Lower lobe of right lung (tissue), 2 donors: ENCODE measurements around the gene KRTAP5-6. TPM values are rescaled to one million over a fixed set of nuclear protein-coding genes. Genes with fewer than 3 reads are reported as not detected.

Experiments
- ATAC-seq, 2 donors: fragments of 200-7000 bp; cut with Tn5 transposase; one replicate each; pipeline ENCODE4 v1.9.1; 2020 to 2022; ENCODE audit warnings: mild to moderate bottlenecking in 2 of 2, moderate library complexity in 2 of 2
- DNase-seq: peaks from one replicate; pipeline ENCODE4 v3.0.0-alpha.2; 2020
- H3K27ac ChIP-seq: fragments of 200-600 bp; one replicate; pipeline ENCODE4 v1.8.0; 2022
- H3K27me3 ChIP-seq: fragments of 200-600 bp; one replicate; pipeline ENCODE4 v1.8.0; 2022; ENCODE audit warnings: low read depth
- H3K36me3 ChIP-seq: fragments of 200-600 bp; one replicate; pipeline ENCODE4 v1.8.0; 2022; ENCODE audit warnings: mild to moderate bottlenecking
- H3K4me1 ChIP-seq: fragments of 200-600 bp; one replicate; pipeline ENCODE4 v1.8.0; 2022
- H3K4me3 ChIP-seq: fragments of 200-600 bp; one replicate; pipeline ENCODE4 v1.8.0; 2022; ENCODE audit warnings: mild to moderate bottlenecking
- H3K9me3 ChIP-seq: fragments of 200-600 bp; one replicate; pipeline ENCODE4 v1.8.0; 2022
- CTCF ChIP-seq: fragments of 200-600 bp; IDR thresholded peaks from one replicate; pipeline ENCODE4 v1.8.0; 2022; ENCODE audit warnings: antibody characterized with exemption, mild to moderate bottlenecking
- intact Hi-C: fragments of 100-400 bp; cut with DNase I; formaldehyde crosslinking; loops from one replicate; pipeline ENCODE4 v1.11.0; 2022
- total RNA-seq: library from RNA; stranded (reverse); fragmentation: NEBNext Ultra II Directional; extraction: Animal tissue kit (Norgen Biotek cat#: 25700); gene quantifications from one replicate; pipeline ENCODE4 v1.2.1, GENCODE V29; 2021
- donor health status: DM: no; HTN: yes; CAD: no; lungs with severe emphysema.

Gene KRTAP5-6
- total RNA-seq, 1 donor from 2014 or later = not detected

GRCh38 chr11:1701091-1701807 lies 4.3 kb downstream of the KRTAP5-6 start:
- Histone ChIP-seq H3K27me3 (peaks cover 10% of the 10 kb centered on the region), H3K4me1 (no peaks in the 10 kb centered on the region), H3K27ac (no peak overlapping the region), H3K4me3 (no peak overlapping the region), H3K9me3 (no peaks in the 10 kb centered on the region), H3K36me3 (no peaks in the 10 kb centered on the region)
- no peak for ATAC-seq
- DNase-seq = no peak
- intact Hi-C loops = no loop called here
- TF ChIP-seq CTCF = no peak

GRCh38 chr11:1702506-1702905 lies 5.5 kb downstream of the KRTAP5-6 start:
- no peak overlapping the region for H3K4me3 ChIP-seq
- no peaks in the 10 kb centered on the region for H3K4me1 ChIP-seq
- H3K9me3 ChIP-seq = no peaks in the 10 kb centered on the region
- TF ChIP-seq CTCF = no peak
- intact Hi-C loops = no loop called here
- no peaks in the 10 kb centered on the region for H3K36me3 ChIP-seq
- no peak for DNase-seq
- ATAC-seq = no peak
- H3K27me3 ChIP-seq = peaks cover 8% of the 10 kb centered on the region
- no peak overlapping the region for H3K27ac ChIP-seq

GRCh38 chr11:1703146-1703545 lies 6.2 kb downstream of the KRTAP5-6 start:
- ATAC-seq = no peak
- DNase-seq = no peak
- Histone ChIP-seq H3K27ac (no peak overlapping the region), H3K36me3 (no peaks in the 10 kb centered on the region), H3K9me3 (no peaks in the 10 kb centered on the region), H3K4me1 (no peaks in the 10 kb centered on the region), H3K27me3 (peaks cover 8% of the 10 kb centered on the region), H3K4me3 (no peak overlapping the region)
- TF ChIP-seq CTCF = no peak
- intact Hi-C loops = no loop called here

GRCh38 chr11:1705126-1706052 lies 8.4 kb downstream of the KRTAP5-6 start:
- intact Hi-C loops = no loop called here
- DNase-seq = no peak
- peaks cover 3% of the 10 kb centered on the region for H3K27me3 ChIP-seq
- no peaks in the 10 kb centered on the region for H3K36me3 ChIP-seq
- ATAC-seq = no peak
- no peak overlapping the region for H3K27ac ChIP-seq
- no peak for TF ChIP-seq CTCF
- H3K4me1 ChIP-seq = no peaks in the 10 kb centered on the region
- H3K4me3 ChIP-seq = no peak overlapping the region
- no peaks in the 10 kb centered on the region for H3K9me3 ChIP-seq

- intact Hi-C loops = no loop called here
- no peak for DNase-seq
- TF ChIP-seq CTCF = peak; percentile 26
- Histone ChIP-seq H3K27ac (no peak overlapping the region), H3K4me3 (no peak overlapping the region), H3K27me3 (peaks cover 7% of the 10 kb centered on the region), H3K4me1 (no peaks in the 10 kb centered on the region), H3K36me3 (no peaks in the 10 kb centered on the region), H3K9me3 (no peaks in the 10 kb centered on the region)
- peak in 1 of 2 donors; percentile 48 for ATAC-seq
Observed at GRCh38 chr11:1706634-1707400, 9.8 kb downstream of the KRTAP5-6 start.
